GM15510 (cell line): ENCODE results near the gene NLGN1.

ENCODE experiments used
- POLR2A ChIP-seq: IDR thresholded peaks from 3 replicates; pipeline ENCODE4 v1.6.1; 2011; ENCODE audit warnings: borderline replicate concordance; ENCODE audit not compliant: insufficient read length; ENCODE audit errors: extremely low read depth

NLGN1 gene

DNA sequence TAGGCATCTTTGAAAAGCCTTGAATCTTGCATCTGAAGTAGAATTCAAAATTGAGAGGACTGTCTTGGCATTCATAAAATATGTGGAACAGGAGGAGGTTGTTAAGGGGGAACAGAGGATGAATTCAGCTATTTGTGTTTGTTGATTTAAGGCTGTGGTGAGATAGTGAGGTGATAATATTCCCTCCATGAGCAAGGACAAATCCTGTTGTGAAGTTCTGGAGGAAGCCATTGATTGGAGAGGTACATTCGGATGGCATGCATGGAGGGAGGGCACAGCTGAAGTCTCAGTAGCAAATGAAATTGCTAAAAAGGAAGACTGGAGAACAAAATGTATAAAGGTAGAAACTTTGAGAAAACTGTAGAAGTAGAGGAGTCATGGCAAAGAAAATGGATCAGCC, 443.8 kb downstream of the NLGN1 start:
- TF ChIP-seq POLR2A, result no peak

DNA sequence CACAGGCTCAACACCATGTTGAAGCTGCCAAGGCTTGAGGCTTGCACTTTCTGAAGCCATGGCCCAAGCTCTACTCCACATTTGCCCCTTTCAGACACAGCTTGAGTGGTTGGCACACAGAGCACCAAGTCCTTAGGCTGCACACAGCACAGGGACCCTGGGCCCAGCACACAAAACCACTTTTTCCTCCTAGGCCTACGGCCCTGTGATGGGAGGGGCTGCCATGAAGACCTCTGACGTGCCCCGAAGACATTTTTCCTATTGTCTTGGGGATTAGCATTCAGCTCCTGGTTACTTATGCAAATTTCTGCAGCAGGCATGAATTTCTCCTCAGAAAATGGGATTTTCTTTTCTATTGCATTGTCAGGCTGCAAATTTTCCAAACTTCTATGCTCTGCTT, 445.5 kb downstream of the NLGN1 start:
- no peak for TF ChIP-seq POLR2A

DNA sequence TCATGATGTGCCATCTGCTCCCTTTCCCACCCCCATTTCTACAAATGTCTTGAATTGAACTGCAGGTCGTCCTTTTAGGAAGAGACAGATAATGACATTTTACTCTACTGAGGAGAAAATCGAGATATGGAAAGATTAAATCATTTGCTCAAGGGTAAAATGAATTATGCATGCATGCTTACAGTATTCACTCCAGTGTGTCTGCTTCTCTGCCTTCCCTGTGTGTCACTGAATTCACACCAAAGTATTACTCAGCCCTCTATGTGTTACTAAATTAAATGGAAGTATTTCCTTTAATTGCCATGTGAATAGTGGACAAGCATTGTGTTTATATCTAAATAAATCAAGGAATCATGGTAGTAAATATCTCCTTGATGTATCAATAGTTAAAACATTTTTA, 449.0 kb downstream of the NLGN1 start:
- no peak for TF ChIP-seq POLR2A

DNA sequence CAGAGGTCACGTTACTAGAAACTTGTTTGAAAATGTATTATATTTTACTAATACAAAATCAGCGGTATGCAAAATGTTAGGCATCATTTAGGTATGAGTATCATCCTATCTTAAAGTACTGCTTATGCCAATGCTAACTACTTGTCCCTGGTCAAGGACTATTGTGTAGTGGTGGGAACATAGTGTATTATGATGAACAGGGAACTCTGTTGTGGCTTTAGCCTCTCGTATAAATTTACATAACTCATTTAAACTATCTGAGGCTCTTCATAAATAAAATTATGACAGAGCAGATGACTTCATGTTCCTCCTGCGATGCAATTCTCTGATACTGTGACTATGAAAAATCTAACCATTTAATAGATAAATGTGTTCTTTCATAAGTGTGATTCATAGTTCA, 451.9 kb downstream of the NLGN1 start:
- no peak for TF ChIP-seq POLR2A

DNA sequence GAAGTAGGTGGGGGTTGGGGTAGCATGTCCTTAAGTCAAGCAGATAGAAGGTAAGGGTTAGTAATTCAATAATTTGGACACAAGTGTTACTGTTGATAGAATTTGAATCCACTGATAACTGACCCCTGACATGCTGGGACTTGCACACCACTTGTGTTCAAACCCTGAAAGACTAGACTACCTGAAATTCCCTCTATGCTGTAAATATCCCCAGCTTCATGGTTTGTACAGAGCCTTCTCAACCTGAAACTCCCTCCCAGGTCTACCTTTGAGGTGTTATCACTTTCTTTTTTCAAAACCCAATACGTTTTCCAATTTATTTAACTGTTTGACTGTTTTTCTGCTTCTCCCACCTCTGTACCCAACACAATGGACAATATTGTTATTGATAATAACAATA, 459.6 kb downstream of the NLGN1 start:
- no peak for TF ChIP-seq POLR2A

DNA sequence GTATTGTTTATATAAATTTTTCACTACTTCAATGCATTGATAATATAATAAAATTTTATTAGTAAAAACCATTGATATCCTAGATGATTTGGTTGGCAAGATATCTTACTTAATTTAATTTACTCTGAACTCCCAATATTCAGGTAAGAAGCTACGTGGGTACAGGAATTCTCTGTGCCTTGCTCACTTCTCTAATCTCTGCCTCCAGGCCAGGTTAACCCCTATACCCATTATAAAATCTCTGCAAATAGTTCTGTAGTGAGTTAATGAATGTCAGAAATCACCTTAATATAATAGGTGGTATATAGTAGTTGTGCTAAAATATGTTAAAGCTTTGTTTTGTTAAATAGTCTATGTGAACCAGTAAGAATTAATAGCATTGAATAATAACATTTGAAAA, 465.2 kb downstream of the NLGN1 start:
- TF ChIP-seq POLR2A, result no peak

DNA sequence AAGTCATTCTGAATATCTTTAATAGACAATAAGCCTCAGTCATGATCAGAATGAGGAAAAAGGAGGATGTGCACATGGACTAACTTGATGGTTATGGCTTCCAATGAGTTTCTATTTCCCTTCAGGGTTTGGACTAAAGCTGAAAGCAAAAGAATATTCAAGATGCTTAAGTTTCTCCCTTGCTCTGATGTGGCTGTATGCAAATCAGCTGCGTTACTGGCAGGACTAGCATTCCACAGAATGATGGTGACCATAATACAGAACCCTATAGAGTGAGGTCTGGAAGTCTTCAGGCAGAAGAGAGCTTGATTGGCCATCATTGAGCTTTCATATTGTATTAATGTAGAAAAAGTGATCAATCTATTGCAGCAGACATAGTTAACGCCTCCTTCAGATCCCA, 466.0 kb downstream of the NLGN1 start:
- TF ChIP-seq POLR2A, result no peak

DNA sequence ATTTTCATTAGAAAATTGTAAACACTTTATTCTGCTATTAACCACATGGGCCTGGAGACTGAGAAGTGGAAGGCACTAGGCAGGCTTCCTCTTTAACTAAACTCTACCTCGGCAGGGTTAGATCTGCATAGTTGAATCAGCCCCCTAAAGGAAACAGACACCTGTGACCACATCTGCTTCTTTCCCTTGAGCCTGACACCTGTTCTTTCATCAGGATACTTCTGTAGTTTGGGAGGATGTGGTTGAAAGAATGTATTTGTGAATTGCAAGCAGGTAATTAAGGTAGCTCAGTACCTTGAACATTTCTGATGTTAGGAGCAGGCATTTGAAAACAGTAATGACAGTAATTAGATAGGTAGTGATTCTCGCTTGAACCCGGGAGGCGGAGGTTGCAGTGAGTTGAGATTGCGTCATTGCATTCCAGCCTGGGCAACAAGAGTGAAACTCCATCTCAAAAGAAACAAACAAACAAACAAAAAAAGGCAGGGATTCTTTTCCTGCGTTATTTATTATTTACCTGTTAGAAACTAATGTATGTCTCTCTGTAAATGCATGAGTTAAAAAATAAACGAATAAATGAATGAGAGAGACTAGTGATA, 468.5 kb downstream of the NLGN1 start:
- no peak for TF ChIP-seq POLR2A

DNA sequence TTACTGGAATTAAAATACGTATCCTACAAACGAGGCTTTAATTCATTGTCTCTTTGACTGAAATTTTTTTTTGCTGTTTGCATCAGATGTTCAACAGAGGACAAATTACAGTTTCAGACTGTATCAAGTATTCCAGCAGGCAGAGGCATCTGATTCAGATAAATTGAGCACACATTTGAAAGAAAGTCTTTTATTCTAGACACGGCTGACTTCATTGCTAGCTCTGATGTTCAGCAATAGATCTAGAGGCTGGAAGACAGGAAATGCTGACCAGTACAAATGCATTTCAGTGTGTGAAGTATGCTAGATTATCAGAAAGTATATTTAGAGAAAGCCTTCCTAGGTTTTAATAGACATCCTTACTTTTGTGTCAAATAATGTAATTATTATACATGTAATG, 472.2 kb downstream of the NLGN1 start:
- TF ChIP-seq POLR2A, result no peak

DNA sequence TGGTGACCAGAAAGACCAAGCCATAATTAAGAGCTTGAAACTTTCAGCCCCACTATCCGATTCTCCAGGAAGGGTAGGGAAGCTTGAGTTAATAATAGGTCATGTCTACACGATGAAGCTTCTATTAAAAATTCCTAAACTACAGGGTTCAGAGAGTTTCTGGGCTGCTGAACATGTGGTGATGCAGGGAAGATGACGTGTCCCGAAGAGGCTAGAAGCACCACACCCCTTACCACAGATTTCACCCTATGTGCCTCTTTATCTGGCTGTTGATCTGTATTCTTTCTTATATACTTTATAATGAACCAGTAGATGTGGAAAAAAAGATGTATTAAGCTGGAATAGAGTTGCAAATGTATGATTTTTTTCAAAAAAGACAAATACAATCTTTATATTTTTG, 473.4 kb downstream of the NLGN1 start:
- TF ChIP-seq POLR2A, result no peak

DNA sequence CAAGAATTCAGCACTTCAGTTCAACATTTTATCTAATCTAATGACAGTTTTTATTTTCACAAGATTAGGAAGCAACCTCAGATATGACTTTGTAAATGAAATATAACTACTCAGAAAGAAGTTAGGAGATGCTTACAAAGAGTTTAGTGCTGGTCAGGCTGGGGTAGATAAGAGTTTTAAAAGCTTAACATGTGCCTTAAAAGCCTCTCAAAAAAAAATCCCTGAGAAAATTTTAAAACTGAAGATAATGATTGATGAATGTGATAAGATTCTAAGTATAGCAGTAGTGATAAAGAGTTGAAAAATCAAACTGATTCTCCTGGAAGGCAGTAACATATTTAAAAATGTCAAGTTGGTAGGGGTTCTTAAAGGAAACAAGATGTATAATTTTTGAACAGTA, 478.2 kb downstream of the NLGN1 start:
- TF ChIP-seq POLR2A, result no peak

DNA sequence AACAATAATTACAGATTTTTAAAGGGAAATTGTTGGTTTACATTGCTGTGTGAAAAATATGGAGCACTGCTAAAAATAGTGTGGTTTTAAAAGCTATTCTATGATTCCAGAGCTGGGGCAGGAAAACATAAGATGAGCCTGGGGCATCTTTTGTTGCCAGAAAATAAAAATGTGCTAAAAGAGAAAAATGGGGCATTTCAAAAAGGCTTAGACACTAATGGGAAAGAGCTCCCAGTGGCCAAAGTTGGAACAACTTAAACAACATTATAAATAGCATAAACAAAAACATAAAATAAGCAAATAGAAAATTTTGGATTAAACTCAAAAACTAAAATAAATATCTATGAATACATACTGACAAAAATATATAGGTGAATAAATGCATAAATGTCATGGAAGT, 478.9 kb downstream of the NLGN1 start:
- TF ChIP-seq POLR2A, result no peak

DNA sequence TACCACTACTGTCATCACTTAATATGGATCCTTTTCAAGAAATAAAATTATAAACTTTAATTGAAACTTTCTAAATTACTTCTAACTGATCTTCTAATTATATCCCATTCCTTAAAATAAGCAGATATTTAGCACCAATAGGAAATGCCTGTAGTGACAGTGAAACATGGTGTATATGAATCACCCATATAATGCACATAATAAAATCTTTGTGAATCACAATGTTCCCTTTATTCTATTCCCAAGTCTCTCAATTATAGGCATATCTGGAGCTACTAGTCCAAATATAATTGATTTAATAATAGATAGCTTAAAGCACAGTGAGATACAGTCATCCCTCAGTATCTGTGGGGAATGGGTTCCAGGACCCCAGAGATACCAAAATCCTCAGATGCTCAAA, 490.3 kb downstream of the NLGN1 start:
- TF ChIP-seq POLR2A, result no peak

DNA sequence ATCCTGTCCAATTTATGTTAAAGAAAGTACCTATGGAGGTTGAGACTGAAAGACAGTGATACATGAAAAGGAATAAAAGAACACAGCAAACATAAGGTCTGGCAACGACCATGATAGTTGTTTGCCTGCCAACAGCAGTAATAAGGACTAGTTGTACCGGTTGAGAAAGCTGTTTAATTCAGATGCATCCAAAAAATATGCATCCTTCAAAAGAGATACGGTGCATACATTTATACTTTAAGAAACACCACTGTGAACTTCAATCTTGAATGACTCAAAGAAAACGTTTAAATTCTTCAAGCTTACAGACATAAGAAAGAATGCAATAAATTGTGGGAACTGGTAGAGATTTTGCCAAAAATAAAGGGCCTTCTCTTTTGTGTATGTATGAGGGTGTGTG, 492.1 kb downstream of the NLGN1 start:
- no peak for TF ChIP-seq POLR2A

DNA sequence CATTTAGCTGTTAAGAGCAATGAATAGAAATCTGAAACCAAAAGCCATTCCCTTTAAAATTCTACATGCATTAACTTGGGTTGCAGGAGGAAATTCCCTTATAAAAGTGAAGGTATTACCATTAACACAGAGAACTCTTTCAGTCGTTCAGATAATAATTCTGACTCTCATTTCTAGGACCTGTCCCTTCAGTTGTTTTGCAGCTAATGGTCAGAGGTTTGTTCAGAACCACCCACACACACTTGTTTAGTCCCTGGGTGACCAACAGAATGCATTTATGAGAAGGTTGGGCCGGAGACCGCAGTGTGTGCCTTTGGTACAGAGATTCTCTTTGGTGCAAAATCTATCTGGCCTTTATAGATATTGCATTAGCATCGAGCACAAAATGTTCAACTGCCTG, 492.5 kb downstream of the NLGN1 start:
- TF ChIP-seq POLR2A, result no peak

DNA sequence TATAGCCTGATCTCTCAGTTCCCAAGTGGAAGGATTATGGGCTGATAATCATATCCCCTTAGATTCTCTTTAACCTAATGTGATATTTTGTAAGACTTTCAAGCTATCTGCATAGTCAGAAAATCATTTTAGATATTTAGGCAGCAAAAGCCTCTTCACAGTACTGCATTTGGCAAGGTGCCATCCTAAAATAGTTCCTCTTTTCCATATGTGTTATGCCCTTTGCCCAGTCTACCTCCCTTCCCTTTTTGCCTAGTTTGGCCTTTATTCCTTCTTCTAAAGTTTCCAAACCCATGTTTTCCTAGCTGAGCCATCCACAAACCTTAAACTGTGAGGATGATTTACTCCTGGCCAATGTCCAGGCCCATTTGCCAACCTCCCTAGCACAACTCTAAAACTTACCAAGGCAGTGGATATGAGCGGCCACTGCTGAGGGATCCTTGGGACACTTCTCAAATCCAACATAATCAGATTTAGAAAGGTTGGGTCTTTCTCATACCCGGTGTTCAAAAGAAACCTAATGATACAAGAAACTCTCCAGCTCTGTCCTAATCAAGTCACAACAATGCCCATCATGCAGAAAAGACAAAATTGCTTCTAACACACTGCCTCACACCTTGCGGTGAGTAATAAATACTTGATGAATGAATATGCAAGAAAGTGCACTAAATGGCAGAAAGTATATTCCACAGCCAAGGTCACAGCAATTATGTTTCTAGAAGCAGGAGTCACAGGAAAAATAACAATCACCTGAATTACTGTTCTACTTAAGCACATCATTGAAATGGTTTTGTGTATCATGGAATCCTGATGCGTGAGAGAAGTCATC, 493.9 kb downstream of the NLGN1 start:
- TF ChIP-seq POLR2A, result no peak

DNA sequence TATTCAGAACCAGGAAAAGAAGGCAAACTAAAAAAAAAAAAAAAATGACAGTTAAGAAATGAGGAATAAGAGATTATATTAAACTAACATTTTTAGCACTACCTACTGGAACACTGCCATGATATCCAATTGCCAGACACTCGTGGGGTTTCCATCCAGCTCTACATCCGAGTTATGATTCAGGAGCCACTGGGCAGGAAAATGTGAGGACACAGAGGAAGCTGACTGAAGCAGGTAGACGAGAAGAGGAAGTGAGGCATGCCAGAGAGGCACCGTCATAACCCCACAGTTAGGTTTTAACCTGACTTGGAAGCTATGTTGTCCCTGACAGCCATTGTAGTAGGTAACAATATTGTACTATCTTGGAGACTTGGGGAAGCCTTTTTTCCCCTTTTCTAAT, 495.0 kb downstream of the NLGN1 start:
- TF ChIP-seq POLR2A, result no peak

DNA sequence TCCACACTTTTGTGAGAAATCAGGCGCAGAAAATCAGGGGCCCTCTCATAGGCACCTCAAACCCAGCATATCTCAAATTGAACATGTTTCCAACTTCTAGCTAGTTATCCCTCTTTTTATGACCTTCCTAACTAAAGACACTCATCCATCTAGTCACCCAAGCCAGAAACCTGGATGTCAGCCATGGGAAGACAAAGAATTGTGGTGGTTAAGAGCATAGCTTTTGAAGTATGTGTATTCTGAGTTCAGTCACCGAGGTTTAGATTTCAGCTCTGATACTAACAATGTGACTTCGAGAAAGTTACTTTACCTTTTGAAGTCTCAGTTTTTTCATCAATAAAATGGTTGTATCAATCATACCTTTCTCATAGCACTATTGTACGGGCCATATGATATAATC, 495.5 kb downstream of the NLGN1 start:
- TF ChIP-seq POLR2A, result no peak

DNA sequence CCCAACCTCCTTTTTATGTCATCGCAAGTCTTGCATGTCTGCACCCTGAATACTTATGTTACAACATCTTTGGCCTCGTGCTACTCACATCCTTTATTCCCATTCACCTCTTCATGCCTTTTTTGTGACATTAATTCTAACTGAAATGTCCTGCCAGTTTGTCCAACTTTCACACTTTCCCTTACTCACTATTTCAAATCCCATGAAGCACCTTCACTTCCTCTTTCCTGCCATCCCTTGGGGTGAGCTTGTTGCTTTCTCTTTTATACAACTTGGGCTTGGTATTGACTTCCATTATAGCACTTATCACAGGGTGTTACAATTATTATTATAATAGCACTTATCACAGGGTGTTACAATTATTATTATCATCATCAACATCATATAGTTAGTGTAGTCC, 496.3 kb downstream of the NLGN1 start:
- no peak for TF ChIP-seq POLR2A
